NCI-H128 (cell line): ENCODE results near the gene PLCL2.

ENCODE experiments used
- DNase-seq: peaks from one replicate; lab custom pipeline; 2025; ENCODE audit not compliant: unreplicated experiment; lab: John Stamatoyannopoulos, UW

The PLCL2 gene

DNA sequence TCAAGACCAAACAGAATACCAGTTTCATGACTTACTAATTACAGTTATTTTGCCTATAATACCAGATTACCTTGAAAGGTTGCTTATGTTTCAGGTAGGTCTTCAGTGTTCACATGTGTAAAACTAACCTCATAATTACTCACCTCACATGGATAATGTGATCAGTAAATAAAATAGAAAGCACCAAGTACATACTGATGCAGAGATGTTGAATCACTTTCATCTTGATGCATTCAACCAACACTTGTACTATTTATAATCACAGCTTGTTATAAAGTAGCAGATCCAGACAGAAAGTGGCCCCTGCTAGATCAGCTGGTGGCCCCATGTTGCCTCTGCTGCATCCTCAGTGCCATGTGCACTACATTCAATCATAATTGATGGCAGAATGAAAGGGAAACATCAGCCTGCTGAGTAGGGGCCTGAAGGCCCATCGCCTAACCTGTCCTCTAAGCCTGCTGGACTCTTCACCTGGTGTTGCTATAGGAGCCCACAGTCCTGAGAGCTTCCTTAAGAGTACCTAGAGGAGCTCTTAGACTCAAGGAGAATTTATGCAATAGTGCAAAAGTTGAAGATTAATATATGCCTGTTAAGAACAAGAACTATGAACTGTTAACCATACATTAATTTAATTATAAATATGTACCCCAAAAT lies 154.3 kb downstream of the PLCL2 start:
- no peak for DNase-seq

DNA sequence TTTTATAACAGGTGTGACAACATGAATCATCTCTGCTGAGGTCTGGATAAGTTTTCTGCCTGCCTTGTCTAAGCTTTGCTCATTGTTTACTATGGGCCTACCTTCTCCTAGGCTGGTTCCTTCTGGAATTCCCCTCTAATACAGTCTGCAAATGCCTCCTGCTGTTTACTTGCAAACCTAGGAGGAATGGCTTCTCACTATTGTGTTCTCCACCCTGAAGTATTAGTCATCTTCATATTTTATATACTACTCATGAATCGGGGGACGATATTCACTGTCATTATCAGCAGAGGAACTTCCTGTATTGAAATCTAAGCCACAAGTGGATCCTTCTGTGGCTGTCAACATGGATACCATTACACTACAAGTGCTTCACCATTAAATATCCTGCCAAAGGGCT lies 154.8 kb downstream of the PLCL2 start:
- DNase-seq, result no peak

DNA sequence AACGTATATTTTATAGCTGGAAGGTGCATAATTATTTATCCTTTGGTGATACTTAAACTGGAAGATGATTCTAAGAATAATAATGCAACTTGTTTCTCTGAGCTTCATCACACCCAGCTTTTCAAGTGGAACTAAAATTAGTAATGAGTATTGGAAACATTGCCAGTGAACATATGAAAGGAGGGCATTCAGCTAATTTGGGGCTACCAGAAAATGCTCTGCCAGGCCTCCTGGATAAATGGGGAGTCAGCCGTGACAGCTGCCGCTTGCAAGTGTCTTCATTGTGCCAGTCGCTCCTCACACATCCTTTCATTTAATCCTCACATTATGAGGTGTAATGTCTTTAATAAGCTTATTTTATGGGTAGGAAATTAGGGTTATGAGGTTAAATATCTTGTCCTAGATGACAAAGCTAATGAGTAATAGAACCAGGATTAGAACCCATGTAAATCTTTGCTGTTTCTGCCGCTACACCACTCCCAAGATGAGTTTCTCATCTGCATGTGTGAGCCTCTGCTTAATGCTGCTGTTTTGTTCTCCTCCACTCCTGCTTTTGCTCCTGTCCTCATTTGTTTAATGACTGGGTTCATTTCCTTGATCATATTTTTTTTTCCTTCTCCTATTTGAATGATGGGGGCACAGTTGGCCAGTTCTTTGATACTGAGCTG lies 155.7 kb downstream of the PLCL2 start:
- no peak for DNase-seq

DNA sequence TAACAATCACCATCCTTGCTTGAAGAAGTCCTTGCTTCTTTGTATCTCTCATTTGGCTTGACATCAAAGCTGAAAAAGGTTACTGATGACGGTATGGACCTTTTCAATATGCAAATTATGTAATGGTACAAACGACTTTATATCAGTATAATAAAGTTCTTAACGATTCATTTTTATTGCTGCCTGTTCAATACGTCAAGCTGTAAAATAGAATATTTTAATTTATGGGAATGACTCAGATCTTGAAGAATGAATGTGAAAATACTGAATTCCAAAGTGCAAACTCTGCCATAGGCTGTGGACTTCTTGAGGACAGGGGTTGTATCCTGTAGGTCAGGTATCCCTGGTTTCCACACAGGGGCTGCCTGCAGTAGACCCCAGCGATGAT lies 156.2 kb downstream of the PLCL2 start:
- DNase-seq, result no peak

DNA sequence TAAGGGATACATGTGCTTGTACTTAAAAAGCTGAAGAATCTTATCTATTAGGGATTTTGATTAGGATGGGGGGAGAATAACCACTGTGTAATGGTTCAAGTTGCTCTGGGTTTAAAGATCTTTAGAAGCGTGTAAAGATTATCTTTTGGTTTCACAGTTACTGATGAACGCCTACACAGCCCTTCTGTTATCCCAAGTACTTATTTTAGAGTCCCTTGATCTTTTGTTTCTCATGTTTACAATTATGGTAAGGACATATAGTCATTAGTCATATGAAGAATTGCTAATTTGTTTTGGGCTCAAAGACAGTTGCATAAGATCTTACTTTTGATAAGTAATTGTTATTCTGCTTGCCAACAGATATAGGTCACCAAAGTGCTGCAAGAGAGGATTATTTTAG lies 160.1 kb downstream of the PLCL2 start:
- no peak for DNase-seq

DNA sequence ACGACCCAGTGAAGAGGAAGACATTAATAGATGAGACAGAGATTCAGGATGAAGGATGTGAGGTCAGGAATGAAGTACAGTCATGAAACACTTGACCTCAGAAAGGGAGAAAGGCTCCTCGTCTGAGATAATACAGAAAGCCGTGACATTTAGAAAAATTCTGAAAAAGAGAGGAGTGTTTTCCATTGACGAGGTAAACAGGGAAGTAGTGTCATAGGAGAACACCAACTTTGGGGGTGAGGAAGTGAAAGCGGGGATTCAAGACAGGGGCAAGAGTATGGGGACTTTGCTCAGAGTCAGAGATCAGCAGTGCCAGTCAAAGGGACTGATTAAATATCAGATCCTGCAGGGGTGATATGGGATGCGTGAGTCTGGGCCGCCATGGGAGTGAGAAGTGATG lies 160.9 kb downstream of the PLCL2 start:
- no peak for DNase-seq

DNA sequence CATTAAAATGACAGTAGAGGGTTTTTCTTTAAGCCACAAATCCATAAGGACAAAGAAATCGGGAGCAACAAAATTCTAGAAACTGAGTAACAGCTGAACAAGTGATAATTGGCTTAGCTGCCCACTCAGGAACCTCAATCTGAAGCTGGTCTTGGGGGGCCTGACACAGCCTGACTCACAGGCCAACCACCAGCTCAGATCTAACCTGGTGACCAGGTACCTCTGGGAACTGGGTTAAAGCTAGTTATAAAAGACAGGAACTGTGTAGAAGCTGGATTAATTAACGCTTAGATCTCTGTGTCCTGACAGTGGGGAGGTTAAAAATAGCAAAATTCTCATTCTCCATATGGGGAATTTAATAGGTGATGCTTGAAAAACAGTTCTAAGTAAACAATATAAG lies 161.9 kb downstream of the PLCL2 start:
- DNase-seq, result no peak

DNA sequence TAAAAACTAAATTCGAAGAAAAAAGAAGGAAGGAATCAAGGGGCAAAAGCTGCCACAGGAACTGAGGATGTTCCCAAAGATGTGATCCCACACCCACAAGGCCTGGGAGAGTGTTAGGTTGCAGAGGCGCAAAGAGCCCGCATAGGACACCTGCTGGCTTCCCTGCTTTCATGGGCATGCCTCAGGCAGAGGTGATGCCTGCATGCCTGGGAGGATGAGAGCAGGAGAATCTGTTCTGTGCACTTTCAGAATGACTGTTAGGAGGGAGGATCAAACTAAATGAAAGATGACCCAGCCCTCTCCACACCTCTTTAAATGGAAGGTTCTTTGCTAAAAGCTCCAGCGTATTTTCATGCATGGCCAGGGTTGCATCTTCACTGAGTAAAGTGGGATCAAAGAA lies 162.4 kb downstream of the PLCL2 start:
- DNase-seq, result no peak

DNA sequence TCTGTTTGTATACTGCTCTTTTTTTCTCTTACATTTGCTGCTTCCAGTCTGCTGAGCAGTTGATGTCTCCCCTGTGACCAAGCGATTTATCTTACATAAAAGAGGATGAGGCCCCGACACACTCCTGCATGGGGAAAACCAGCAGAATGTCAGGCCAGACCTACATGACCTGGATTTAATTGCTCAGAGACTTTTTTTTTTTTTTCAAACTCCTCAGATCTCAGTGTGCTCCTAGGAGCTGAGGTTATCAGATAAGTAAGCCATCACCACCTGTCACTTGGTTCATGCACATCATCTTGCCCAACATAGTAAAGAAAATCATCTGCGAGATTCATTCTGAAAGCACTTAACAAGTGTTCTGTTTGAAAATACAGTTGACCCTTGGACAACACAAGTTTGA lies 163.1 kb downstream of the PLCL2 start:
- no peak for DNase-seq

DNA sequence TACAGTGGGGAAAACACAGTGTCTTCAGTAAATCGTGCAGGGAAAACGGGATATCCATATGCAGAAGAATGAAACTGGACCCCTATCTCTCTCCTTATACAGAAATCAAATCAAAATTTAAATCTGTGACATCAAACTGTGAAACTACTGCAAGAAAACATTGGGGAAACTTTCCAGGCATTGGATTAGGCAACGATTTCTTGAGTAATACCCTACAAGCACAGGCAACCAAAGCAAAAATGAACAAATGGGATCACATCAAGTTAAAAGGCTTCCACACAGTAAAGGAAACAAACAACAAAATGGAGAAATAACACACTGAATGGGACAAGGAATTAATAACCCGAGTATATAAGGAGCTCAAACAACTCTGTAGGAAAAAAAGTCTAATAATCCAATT lies 165.3 kb downstream of the PLCL2 start:
- no peak for DNase-seq

DNA sequence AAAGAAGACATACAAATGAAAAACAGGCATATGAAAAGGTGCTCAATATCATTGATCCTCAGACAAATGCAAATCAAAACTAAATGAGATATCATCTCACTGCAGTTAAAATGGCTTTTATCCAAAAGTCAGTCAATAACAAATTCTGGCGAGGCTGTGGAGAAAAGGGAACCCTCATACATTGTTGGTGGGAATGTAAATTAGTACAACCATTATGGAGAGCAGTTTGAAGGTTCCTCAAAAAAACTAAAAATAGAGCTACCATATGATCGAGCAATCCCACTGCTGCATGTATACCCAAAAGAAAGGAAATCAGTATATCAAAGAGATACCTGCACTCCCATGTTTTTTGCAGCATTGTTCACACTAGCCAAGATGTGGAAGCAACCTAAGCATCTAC lies 165.8 kb downstream of the PLCL2 start:
- no peak for DNase-seq

DNA sequence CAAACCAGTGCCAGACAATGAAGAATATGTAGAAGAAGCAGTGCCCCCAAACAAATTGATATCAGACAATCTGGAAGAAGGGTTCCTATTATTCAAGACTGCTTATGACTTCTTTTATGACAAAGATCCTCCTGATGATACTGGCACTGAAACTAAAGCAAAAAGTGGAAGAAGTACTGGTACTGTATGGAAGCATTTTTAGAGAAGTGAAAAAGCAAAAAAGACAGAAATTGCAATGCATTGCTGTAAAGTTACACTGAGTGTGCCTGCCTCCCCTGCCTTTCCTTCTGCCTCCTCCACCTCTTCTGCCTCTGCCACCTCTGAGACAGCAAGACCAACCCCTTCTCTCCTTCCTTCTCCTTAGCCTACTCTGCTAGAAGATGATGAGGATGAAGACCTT lies 167.6 kb downstream of the PLCL2 start:
- no peak for DNase-seq

DNA sequence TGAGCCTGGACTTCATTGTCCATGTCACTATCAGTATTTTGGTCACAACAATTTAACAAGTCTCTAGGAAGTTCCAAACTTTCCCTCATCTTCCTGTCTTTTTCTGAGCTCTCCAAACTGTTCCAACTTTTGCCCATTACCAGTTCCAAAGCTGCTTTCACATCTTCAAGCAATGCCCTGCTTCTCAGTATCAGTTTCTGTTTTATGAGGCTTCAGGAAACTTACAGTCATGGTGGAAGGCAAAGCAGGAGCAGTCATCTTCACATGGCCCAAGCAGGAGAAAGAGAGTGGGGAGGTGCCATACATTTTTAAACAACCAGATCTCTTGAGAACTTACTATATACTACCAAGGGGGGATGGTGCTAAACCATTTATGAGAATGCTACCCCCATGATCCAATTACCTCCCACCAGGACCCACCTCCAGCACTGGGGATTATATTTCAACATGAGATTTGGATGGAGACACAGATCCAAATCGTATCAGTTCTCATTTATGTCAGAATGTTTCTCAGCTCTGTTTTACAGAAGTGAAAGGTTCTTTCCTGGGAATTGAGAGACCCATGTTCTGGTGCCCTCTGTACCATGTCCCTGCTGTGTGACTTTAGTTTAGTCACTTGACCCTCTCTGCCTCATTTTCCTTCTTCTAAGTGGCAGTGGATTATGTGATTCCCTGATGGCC lies 169.7 kb downstream of the PLCL2 start:
- no peak for DNase-seq

DNA sequence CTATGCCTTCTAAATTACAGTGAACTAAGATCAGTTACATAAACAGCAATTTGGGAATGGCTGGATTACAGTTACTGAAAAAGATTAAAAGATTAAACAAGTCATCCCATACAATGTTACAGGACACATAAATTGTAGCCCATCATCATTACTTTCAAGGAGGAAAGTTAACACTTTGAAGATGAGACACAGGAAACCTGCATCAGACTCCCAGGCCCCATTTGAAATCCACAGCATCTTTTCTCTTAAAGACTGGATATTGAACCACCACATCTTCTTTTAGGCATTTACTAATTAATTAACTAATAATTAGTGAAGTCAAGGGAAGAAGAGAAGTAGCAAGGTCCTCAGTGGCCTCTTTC lies 170.2 kb downstream of the PLCL2 start:
- DNase-seq, result no peak

DNA sequence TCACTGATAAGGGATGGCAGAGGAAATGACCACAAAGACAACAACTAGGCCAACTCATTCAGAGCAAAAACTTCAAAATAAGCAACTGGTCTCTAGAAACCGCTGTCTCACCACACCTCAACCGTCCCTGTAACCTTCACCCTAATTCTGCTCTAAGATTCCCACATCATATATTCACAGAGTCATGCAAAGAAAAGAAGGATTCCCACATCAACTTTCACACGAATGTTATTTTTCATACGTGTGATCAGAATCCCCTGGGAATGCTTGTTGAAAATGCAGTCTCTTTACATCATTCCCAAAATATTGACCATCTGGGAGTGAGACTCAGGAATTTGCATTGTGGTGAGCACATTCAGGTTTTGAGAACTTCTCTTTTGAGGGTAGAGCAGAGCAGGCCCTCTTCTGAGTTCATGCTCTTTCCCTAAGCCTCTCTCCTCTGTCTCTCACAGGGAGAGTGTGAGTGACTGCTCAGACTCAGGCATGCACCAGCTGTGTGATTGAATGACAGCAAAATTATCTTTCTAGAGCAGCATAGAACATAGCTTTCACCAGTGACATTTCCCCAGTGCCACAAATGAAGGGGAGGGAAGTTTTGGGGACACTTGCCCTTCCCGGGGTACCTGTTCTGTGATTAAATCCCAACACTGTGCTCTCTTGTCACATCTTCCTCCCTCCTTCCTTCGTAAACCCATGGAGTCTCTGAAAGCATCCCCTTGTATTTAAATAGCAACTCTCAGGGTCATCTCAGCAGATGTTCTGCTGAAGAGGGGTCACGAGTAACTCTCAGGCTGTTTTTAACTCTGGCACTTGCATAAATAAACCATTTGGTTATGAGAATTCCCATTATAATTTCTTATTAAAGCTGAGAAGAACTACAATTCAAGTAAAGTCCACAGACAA lies 170.9 kb downstream of the PLCL2 start:
- DNase-seq, result no peak

DNA sequence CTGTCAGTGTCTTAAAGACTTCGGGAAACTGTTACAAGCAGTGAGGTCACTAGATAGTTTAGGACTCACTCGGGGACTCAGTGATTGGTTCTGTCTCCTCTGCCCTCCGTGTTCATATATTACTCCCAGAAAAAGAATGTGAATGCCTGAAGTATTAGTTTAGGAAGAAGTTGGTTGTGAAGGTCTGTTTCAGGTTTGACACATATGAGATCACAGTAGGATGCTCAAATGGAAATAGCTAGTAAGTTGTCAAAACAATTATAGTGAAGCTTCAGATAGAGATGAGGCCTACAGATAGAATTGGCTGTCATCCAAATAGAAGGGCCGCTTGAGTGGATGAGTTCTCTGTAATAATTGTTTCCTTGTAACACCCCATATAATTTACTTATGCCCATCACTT lies 172.6 kb downstream of the PLCL2 start:
- DNase-seq, result no peak

DNA sequence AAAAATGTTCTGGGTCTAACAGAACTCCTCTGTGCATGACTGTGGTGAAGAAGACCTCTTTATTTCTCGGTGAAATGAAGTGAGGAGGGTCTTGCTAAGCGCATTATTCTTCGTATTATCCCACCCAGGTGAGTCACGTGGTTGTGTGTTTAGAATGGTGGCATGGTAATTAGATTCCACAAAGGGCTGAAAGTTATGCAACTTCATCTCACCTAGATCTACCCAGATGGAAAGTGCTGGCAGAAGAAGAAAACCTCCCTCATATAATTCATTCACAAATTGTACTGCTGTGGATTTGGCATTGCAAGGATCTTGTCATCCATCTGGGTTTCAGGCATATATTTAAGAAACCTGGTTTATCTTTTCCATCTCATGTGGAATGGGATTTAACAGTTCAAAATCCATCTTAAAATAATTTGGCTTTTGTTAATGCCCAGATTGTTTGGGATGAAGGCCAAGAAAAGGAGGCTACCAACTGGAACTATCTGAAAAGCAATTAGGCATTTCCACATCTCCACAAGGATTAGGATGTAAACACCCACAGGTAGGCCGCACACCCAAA lies 175.3 kb downstream of the PLCL2 start:
- DNase-seq, result no peak

DNA sequence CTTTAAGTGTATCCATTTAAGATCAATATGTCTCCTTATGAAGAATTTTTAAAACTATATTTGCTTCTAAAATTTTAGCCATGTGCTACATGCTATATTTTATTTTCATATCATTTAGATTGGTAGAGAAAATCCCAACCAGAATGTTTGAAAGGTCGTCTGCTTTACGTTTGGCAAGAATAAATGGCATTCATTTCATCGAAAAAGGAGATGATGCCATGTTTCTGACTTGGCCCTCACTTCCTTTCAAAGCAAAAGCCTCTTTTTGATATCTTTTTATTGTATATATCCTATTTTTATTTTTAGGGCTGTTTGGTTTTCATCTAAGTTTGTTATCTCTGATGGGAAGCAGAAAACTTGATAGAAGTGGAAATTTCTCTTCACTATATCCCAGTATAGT lies 176.2 kb downstream of the PLCL2 start:
- no peak for DNase-seq

DNA sequence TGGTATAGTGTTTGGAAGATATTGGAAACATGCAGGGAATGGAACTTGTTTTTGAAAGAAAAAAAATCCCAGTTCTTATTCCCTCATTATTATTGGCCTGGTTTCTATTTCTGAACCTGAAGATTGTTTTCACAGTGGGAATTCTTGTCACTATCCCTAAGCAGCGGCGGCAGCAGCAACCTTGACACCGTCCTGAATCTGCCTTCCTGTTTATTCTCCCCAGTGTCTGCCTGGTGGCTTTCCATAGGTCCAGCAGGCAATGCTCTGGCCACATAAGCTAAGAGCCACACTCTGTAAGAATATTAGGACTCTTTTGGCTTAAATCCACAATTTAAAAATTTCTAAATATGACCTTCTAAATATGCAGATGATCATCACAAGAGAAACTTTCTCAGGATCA lies 178.0 kb downstream of the PLCL2 start:
- no peak for DNase-seq

DNA sequence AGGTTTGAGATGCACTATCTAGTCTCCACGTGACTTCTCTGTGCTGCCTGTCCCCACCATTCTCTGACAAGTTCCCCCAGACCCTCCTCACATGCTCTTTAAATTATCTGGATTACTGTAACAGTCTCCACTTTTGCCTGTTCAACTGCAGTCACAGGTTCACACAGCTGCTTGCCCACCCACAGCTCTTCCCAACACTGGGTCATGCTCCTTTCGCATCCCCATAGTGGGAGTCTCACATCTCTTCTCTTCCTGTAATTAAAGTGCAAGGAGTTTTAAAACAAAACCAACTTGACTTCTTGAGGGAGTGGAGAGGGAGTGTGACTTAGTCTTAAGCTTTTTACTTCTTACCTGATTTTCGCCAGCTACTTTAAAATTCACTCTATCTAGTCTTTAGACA lies 178.8 kb downstream of the PLCL2 start:
- no peak for DNase-seq

DNA sequence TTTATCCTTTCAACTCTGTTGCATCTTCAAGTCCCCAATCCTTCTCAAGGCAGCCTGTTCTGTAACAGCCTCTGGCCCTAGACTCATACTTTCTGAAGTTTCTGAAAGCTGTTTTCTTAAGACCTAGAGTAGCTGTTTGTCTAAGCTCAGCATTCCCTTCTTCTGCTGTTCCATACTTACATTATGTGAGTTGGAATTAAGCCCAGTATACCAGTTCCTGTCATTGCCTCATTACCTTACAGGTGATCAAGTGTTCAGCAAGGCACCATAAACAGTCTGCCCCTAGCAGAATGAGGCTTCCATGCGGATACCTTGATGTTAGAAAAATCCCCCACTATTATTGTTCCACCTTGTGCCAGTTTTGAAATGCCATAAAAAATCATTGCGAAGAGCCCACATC lies 180.6 kb downstream of the PLCL2 start:
- DNase-seq, result no peak
